ENCODE measurements around the gene RSPH9. TPM values are rescaled to one million over a fixed set of nuclear protein-coding genes. Genes with fewer than 3 reads are reported as not detected.

Gene RSPH9
- total RNA-seq, 1 donor from 2014 or later, result 0.20 TPM

DNA sequence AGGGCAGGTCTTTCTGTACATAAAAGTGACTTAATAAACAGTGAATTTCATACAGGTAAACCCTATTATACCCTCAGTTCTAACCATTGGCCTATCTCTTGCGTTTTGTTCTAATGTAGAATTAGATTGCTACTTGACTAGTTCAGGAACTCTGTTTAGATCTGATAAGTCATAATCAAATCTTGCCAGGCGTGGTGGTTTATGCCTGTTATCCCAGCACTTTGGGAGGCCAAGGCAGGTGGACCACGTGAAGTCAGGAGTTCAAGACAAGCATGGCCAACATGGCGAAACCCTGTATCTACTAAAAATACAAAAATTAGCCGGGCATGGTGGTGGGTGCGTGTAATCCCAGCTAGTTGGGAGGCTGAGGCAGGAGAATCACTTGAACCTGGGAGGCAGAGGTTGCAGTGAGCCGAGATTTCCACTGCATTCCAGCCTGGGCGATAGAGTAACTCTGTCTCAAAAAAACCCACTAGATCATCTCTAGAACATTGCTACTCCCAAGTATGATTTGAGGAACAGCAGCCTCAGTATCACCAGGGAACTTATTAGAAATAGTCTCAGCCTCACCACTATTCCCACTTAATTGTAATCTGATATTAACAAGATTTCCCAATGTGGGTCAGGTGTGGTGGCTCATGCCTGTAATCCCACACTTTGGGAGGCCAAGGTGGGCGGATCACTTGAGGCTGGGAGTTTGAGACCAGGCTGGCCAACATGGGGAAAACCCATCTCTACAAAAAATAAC, 27.9 kb upstream of the RSPH9 start:
- ATAC-seq (no peak), DNase-seq (no peak)
- Histone ChIP-seq H3K4me3 (no peak overlapping the region), H3K4me1 (no peaks in the 10 kb centered on the region), H3K27me3 (no peaks in the 10 kb centered on the region), H3K36me3 (peaks cover 73% of the 10 kb centered on the region), H3K9me3 (no peaks in the 10 kb centered on the region), H3K27ac (no peak overlapping the region)
- TF ChIP-seq, protein P1, sequence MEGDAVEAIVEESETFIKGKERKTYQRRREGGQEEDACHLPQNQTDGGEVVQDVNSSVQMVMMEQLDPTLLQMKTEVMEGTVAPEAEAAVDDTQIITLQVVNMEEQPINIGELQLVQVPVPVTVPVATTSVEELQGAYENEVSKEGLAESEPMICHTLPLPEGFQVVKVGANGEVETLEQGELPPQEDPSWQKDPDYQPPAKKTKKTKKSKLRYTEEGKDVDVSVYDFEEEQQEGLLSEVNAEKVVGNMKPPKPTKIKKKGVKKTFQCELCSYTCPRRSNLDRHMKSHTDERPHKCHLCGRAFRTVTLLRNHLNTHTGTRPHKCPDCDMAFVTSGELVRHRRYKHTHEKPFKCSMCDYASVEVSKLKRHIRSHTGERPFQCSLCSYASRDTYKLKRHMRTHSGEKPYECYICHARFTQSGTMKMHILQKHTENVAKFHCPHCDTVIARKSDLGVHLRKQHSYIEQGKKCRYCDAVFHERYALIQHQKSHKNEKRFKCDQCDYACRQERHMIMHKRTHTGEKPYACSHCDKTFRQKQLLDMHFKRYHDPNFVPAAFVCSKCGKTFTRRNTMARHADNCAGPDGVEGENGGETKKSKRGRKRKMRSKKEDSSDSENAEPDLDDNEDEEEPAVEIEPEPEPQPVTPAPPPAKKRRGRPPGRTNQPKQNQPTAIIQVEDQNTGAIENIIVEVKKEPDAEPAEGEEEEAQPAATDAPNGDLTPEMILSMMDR (IDR thresholded peaks at IDR 0.05), result no peak
- intact Hi-C loops (cut with DNase I), result no loop called here

DNA sequence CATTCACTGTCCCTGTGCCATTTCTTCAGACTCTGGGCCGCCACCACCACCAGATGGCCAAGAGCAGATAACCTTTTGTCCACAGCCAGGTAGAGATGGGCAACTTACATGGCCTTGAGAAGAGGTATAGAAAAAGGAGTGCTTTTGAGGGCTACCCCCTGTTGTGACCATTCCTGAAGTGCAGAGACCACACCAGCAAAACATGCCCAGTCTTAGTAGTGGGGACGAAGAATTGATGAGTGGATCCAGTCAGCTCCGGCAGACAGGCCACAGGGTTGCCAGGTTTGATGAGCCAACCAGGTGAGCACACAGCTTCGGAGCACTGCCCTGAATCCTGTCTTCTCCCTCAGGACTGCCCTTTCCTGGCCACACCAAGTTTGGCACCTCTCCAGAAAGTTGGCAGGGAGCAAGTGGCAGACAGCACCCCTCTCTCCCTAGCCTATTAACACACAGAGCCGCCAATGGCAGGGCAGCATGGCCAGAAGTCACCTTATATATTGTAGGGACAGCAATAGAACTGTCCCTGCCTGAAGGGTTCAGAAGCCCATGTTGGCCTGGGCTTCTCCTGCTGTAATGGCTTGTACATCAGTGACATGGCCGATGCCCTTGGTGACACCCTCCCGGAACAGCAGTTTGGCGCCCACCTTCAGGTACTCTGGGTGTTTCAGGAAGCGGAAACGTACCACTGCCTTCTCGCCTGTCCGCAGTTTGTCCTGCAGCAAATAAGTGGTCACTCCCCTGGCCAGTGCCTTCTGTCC, 23.6 kb upstream of the RSPH9 start:
- TF ChIP-seq, protein P1 (IDR thresholded peaks at IDR 0.05), result no peak
- intact Hi-C loops (cut with DNase I), result no loop called here
- no peak for ATAC-seq

DNA sequence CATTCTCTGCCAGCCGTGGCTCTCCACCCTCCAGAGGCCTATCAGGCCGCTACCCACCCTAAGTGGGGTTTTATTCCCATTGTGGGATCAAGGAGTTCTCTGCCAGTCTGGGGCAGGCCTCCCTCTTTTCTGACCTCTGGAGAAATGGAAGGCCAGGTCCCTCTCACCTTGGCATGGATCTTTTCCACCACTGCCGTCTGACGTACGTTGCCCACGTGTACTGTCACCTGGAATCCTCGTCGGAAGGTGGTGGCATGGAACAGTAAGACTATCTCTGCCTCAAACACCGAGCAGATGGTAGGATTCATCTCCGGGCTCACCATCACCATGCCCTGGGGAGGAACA, 23.0 kb upstream of the RSPH9 start:
- intact Hi-C loops (cut with DNase I), result no loop called here
- Histone ChIP-seq H3K27ac (no peak overlapping the region), H3K27me3 (no peaks in the 10 kb centered on the region), H3K4me3 (no peak overlapping the region), H3K4me1 (peaks cover 6% of the 10 kb centered on the region), H3K9me3 (no peaks in the 10 kb centered on the region), H3K36me3 (peaks cover 83% of the 10 kb centered on the region)
- DNase-seq, result no peak
- no peak for ATAC-seq
- TF ChIP-seq, protein P1 (IDR thresholded peaks at IDR 0.05), result no peak

More for the DNA sequence above, 23.6 kb upstream of the RSPH9 start:
- Histone ChIP-seq H3K27me3 (no peaks in the 10 kb centered on the region), H3K27ac (no peak overlapping the region), H3K4me1 (peaks cover under 1% of the 10 kb centered on the region), H3K36me3 (peaks cover 82% of the 10 kb centered on the region), H3K9me3 (no peaks in the 10 kb centered on the region), H3K4me3 (no peak overlapping the region)
- no peak for DNase-seq

DNA sequence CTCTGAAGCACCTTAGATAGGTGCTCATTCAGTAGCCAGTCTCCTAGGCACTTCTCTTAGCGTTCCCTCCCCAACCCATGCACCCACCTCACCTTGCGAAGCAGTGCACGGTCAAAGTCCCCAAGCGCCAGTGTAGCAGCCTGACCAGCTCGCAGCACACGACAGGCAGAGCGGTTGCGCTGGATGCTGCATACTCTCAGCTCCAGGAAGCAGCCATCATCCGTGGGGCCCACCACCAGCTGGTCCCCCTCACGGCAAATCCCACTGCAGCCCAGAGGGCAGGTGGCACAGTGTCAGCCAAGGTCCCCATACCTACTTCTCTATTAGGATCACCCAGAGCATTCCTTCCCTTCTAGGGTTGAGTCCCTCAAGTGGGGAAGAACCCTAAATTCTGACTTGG, 22.3 kb upstream of the RSPH9 start:
- DNase-seq (no peak), ATAC-seq (no peak)
- H3K27ac ChIP-seq, result no peak overlapping the region
- peaks cover 13% of the 10 kb centered on the region for H3K4me1 ChIP-seq
- TF ChIP-seq, protein P1 (IDR thresholded peaks at IDR 0.05), result no peak
- no peak overlapping the region for H3K4me3 ChIP-seq
- H3K36me3 ChIP-seq, result peaks cover 83% of the 10 kb centered on the region
- intact Hi-C loops (cut with DNase I), result no loop called here
- no peaks in the 10 kb centered on the region for H3K27me3 ChIP-seq
- H3K9me3 ChIP-seq, result no peaks in the 10 kb centered on the region

DNA sequence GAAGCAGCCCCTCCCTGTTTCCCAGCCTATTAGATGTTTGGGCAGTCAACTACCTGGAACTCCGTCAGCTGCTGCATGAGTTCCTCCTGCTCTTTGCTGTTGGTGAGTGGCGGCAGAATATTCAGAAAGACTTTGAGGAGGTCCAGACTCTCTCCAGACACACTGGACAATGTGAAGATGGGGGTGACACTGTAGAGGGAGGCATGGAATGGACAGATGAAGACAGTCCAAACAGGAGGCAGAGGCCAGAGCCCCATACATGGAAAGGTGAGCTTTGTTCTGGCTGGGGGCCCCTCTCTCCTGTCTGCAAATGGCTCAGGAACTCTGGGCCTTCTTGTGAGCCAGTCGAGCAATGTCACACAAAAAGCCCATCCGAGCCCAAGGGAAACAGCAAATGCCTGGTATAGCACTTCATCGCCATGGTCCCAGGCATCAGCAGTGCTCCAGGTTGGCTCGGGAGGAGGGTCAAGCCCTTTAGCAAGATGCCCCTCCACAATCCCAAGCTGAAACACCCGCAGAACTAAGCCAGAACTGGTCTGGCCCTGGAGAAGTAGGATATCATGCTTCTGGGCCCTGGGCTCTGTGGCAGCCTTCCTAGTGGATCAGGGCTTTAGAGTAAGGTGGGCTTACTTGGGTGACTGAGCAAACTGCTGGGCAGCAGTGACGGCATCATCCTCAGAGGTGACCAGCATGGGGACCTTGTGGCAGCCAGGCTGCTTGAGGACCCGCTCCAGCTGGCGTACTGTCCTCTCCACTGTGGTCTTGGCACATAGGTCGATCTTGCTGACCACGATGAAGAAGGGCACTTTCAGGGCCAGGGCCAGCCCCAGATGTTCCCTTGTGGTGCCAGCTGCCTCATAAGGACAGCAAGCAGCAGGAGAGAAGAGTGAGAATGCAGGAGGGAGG, 20.7 kb upstream of the RSPH9 start:
- DNase-seq, result no peak
- peaks cover 70% of the 10 kb centered on the region for H3K36me3 ChIP-seq
- intact Hi-C loops (cut with DNase I), result no loop called here

More for the DNA sequence above, 20.7 kb upstream of the RSPH9 start:
- H3K9me3 ChIP-seq, result no peaks in the 10 kb centered on the region
- TF ChIP-seq, protein P1 (IDR thresholded peaks at IDR 0.05), result no peak
- no peaks in the 10 kb centered on the region for H3K27me3 ChIP-seq
- ATAC-seq, result no peak
- peaks cover 19% of the 10 kb centered on the region for H3K4me1 ChIP-seq
- H3K4me3 ChIP-seq, result no peak overlapping the region
- H3K27ac ChIP-seq, result no peak overlapping the region

Data from upper lobe of right lung (tissue), 1 donor.